IPS-18a (cell line): ENCODE measurements around the gene GPHB5.
"Not testable (repeated sequence)": the region's sequence is repeated elsewhere in the genome, so short reads cannot be mapped to it uniquely, and the experiment has no call there.

ENCODE experiments used
- H3K27ac ChIP-seq: one replicate; pipeline ENCODE4 v1.5.1; 2013; ENCODE audit warnings: low read length
- H3K27me3 ChIP-seq: one replicate; pipeline ENCODE4 v1.6.1; 2013; ENCODE audit warnings: mild to moderate bottlenecking, low read length; ENCODE audit not compliant: control insufficient read depth, insufficient read depth
- H3K36me3 ChIP-seq: one replicate; pipeline ENCODE4 v1.6.1; 2013; ENCODE audit warnings: low read depth, low read length; ENCODE audit not compliant: control insufficient read depth
- H3K4me1 ChIP-seq: one replicate; pipeline ENCODE4 v1.6.1; 2013; ENCODE audit warnings: low read depth, low read length; ENCODE audit not compliant: control insufficient read depth
- H3K4me3 ChIP-seq: one replicate; pipeline ENCODE4 v1.5.1; 2013; ENCODE audit warnings: low read length
- H3K9ac ChIP-seq: one replicate; pipeline ENCODE4 v1.6.1; 2013; ENCODE audit warnings: mild to moderate bottlenecking, low read length, moderate library complexity
- H3K9me3 ChIP-seq: one replicate; pipeline ENCODE4 v1.6.1; 2013; ENCODE audit warnings: low read depth, low read length; ENCODE audit not compliant: control insufficient read depth

Gene GPHB5

DNA sequence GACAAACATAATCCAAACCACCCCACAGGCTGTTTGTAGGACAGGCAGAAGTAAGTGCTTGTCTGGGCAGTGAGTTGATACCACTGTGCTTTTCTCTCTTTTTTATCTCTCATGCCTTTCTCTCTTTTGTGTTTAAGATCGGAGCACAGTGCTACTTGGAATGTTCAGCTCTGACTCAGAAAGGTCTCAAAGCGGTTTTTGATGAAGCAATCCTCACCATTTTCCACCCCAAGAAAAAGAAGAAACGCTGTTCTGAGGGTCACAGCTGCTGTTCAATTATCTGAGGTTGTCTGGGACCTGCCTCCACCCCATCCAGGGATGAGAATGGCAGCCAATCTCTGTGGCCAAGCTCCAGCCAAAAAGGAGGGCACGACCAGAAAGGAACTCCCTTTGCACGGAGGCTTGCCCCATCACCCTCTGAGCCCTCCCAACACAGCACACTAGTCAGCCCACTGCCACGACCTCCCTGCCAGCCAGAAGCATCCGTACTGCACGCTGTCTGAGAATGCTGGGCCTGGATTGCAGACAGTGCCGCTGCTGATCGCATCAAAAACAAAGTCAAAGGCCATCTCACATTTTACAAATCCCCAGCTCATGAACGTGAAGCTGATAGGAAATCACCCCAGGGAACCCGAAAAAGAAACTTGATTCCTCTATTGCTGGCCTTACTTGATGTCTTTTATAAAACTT, 27.8 kb downstream of the GPHB5 start:
- Histone ChIP-seq H3K36me3 (no peaks in the 10 kb centered on the region), H3K4me1 (peaks cover 9% of the 10 kb centered on the region), H3K9me3 (no peaks in the 10 kb centered on the region), H3K9ac (no peak overlapping the region), H3K4me3 (no peak overlapping the region), H3K27ac (no peak overlapping the region), H3K27me3 (no peaks in the 10 kb centered on the region)

DNA sequence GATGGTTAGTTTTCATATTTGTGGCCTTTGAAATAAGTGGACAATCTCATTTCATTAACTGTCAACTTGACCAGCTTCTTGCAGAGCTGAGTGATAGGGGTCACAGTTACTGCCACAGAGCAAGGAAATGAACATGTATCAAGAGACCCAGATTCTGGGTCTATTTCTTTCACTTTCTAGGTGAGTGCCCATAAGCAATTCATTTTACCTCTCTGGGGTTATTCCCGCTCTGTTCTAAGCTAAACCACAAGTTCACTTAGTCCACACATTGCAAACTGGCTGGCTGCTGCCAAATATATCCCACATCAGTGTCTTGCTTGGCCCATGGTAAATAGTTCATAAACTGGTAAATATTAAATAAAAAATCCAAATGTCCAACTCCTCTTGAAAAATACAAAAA, 29.9 kb downstream of the GPHB5 start:
- Histone ChIP-seq H3K9ac (no peak overlapping the region), H3K9me3 (no peaks in the 10 kb centered on the region), H3K27ac (no peak overlapping the region), H3K4me1 (peaks cover 13% of the 10 kb centered on the region), H3K4me3 (no peak overlapping the region), H3K36me3 (no peaks in the 10 kb centered on the region), H3K27me3 (no peaks in the 10 kb centered on the region)

DNA sequence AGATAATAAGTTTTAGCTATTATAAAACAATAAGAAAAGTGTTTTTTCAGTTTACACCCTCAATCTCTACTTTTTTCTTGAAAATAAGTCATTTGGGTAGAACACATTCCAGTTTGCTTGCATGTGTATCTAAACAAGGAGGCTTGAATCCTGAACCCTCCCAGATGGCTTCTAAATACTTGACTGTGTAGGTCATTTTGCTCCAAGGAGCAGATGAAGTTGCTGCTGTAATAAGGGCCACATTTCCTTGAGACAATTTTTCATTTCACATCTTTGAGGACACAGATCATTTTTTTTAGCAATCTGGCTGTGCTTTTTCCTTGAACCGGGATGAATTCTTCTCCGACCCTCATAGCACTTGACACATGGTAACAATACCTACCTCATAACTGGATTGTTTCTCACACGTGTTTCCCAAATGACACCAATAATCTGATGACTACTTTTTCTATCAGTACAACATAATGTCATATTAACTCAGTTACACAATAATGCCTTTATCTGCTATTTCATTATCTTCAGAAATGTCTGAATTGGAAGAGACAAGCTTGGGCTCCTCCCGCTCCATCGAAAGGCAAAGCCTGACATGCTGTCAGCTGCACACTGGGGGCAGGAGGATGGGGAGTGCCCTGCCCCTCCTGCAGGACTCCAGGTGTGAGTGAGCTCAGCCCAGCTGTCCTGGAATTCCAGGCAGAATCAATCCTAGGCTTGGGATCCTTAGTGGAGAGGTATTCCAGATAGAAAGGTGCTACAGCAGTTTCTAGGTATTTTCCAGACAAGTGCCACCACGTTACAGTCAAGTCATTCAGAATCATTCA, 30.9 kb downstream of the GPHB5 start:
- Histone ChIP-seq H3K4me3 (no peak overlapping the region), H3K36me3 (no peaks in the 10 kb centered on the region), H3K9me3 (no peaks in the 10 kb centered on the region), H3K27me3 (no peaks in the 10 kb centered on the region), H3K27ac (no peak overlapping the region), H3K4me1 (peaks cover 13% of the 10 kb centered on the region), H3K9ac (no peak overlapping the region)

DNA sequence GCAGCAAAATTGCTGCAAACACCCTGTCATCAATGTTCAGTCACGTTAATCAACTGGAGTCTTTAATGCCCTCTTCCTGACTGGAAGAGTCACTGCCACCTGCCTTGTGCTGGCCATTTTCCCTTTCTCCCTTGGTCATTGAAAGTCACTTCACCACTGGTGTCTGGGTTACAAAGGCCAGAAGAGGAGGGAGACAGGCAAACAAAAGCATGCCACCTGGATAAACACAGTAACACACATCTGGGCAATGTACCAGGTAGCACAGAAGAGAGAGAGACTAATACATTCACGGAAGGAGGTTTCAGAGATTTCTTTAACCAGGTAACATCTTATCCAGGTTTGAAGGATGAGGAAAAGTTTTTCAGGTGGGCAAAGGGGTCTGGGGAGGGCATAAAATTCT, 32.7 kb downstream of the GPHB5 start:
- Histone ChIP-seq H3K4me3 (no peak overlapping the region), H3K9ac (no peak overlapping the region), H3K9me3 (no peaks in the 10 kb centered on the region), H3K4me1 (peaks cover 11% of the 10 kb centered on the region), H3K27ac (no peak overlapping the region), H3K36me3 (no peaks in the 10 kb centered on the region), H3K27me3 (no peaks in the 10 kb centered on the region)

DNA sequence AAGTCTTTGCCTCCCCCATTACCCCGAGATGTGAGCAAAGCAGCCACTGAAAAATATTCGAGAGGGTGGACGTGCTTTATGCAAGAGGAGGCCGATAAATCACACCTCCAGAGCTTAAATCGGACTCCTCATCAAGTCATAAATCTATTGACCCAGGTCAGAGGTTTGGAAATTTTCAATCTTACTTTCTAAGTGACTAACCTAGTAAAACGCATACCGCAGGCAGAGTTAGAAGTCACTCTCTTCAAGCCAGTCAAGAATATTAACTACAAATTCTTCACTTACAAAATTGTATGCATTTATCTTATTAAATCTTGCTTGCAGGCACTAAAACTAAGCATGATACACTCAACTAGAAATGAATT, 34.9 kb downstream of the GPHB5 start:
- Histone ChIP-seq H3K9me3 (no peaks in the 10 kb centered on the region), H3K36me3 (no peaks in the 10 kb centered on the region), H3K4me1 (peaks cover 8% of the 10 kb centered on the region), H3K27me3 (no peaks in the 10 kb centered on the region), H3K27ac (no peak overlapping the region), H3K4me3 (no peak overlapping the region), H3K9ac (no peak overlapping the region)

DNA sequence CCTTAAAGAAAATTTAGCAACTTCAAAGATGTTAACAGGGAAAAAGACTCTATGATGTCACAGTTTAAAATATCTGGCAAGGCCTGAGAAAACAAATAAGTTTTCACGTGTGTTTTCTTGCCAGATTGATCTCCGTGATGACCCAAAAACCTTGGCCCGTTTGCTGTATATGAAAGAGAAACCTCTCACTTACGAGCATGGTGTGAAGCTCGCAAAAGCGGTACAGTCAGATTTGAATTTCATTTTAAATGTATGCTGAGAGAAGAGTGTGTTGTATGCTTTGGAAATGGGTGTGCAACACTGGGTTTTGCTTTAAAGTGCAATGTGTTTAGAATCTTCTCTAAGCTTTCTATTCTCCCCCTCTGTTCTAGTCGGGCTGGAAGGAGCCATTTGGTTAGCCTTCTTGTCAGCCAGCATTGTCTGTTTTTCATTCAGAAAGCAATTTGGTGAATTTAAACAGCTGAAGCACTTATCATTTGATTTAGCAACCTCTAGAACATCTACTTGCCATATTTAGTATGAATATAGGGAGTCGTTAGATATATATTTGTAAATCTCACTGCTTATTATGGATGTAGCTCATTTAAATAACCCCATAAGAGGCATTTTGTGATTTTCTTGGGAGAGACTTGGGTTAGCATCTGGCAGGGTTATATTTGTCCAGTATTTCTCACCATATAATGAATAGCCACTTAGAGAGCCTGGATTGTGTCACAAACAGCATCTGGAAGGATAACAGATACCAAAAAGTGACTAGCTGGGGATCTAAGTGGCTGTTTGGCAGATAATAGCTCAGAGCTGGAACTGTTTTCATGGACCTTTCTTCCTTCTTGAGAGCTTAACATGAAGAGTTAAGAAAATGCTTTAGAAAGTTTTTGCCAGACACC, 35.5 kb downstream of the GPHB5 start:
- no peaks in the 10 kb centered on the region for H3K36me3 ChIP-seq
- no peak overlapping the region for H3K9ac ChIP-seq

DNA sequence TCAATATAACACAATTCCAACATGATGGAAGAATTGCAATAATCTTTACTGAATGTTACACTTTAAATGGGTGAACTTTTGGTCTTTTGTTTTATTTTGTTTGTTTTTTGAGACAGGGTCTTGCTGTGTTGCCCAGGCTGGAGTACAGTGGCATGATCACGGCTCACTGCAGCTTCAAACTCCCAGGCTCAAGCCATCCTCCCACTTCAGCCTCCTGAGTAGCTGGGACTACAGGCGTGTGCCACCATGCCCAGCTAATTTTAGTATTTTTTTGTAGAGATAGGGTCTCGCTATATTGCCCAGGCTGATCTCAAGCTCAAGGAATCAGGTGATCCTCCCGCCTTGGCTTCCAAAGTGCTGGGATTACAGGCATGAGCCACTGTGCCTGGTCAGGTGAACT, 38.8 kb downstream of the GPHB5 start:
- H3K9me3 ChIP-seq, H3K9ac ChIP-seq, H3K4me3 ChIP-seq, H3K27ac ChIP-seq, H3K27me3 ChIP-seq, H3K4me1 ChIP-seq, H3K36me3 ChIP-seq: not testable (repeated sequence)

More for the DNA sequence above, 35.5 kb downstream of the GPHB5 start:
- Histone ChIP-seq H3K9me3 (no peaks in the 10 kb centered on the region), H3K4me1 (peaks cover 8% of the 10 kb centered on the region), H3K27me3 (no peaks in the 10 kb centered on the region), H3K27ac (no peak overlapping the region), H3K4me3 (no peak overlapping the region)

DNA sequence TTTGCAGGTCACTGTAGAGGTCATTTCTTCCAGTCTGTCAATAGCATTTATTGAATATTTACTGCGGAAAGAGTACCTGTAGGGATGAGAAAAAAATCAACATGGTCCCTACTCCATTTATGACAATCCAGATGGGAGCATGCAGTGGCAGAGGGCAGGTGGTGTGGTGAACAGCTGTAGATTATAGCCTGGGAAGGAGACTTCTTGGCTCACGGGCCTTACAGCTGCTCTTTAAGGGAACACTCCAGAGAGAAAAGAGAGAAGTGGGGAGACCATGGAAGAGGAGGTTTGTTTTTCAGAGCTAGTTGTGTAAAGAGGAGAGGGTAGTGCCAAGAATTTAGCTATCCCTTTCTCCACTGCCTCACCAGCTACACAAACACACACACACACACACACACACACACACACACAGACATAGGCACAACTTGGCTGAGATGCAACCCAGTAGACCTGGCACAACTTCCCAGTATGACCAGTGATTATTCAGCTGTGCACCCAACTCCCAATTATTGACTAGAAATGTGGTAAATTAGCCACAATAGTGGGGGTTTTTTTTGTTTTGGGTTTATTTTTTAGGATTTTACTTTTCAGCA, 41.0 kb downstream of the GPHB5 start:
- Histone ChIP-seq H3K27ac (no peak overlapping the region), H3K4me1 (no peaks in the 10 kb centered on the region), H3K9ac (no peak overlapping the region), H3K9me3 (no peaks in the 10 kb centered on the region), H3K4me3 (no peak overlapping the region), H3K36me3 (no peaks in the 10 kb centered on the region), H3K27me3 (no peaks in the 10 kb centered on the region)

DNA sequence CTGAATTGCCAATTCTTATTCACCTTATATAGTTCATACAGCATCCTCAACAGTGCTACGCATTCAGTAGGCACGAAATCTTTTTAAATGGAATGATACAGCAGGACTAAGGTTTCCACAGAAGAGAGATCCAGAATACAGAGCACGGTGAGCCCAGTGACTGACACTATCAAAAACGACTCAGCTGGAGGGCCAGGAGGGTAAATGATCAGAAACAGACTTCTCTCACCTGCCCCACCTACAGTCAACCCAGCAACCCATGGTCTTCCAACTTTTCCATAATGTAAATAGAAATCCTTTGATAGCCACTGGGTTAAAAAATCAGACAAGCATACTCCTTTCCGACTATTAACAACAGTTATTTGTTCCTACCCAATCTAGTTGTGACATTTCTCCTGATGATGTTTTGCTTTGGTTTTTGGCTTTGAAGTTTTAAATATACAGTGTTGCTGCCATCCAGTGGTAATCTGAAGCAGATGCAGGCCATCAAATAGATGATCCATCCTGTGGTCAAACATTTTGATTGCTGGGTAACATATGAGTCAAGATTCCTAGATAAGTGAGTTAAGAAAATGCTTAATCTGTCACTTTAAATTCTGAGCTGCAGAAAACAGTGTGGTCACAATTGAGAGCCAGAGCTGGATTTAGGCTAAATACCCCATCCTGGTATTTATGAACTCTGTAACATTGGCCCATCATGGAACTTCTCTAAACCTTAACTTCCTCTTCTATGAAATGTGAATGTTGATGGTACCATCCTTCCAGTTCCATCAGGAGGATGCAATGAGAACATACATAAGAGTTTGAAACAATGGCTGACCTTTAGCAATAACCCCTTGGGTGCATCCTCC, 42.0 kb downstream of the GPHB5 start:
- no peaks in the 10 kb centered on the region for H3K4me1 ChIP-seq
- no peaks in the 10 kb centered on the region for H3K36me3 ChIP-seq
- no peak overlapping the region for H3K27ac ChIP-seq
- H3K9ac ChIP-seq: no peak overlapping the region
- no peaks in the 10 kb centered on the region for H3K27me3 ChIP-seq
- no peaks in the 10 kb centered on the region for H3K9me3 ChIP-seq
- no peak overlapping the region for H3K4me3 ChIP-seq

DNA sequence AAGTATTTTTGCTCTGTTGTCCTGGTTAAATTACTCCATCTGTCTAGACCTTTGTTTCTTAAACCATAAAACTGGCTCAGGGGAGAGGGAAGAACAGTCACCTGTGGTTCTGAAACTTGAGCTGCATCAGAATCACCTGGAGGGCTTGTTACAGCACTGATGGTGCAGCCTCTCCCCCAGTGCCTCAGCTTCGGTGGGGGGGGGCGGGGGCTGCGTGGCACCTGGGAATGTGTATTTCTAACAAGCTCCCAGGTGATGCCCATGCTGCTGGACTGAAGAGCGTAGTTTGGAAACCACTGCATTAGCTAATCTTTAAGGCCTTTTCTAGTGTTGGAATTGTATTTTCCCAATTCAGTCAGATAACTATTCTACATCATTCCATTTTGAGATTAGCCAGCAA, 42.7 kb downstream of the GPHB5 start:
- no peaks in the 10 kb centered on the region for H3K4me1 ChIP-seq
- H3K4me3 ChIP-seq: no peak overlapping the region
- H3K36me3 ChIP-seq: no peaks in the 10 kb centered on the region
- H3K9me3 ChIP-seq: no peaks in the 10 kb centered on the region
- no peak overlapping the region for H3K9ac ChIP-seq
- H3K27ac ChIP-seq: no peak overlapping the region
- H3K27me3 ChIP-seq: no peaks in the 10 kb centered on the region
